ENCODE measurements around the gene ZYG11B.
"Not testable (repeated sequence)": the region's sequence is repeated elsewhere in the genome, so short reads cannot be mapped to it uniquely, and the experiment has no call there.

ZYG11B gene

GRCh38 chr1:52856026-52856425 lies 129.8 kb downstream of the ZYG11B start:
- DNase-seq, result no peak

GRCh38 chr1:52857443-52857842 lies 131.2 kb downstream of the ZYG11B start:
- DNase-seq, result no peak

- no peak for DNase-seq
Measured at GRCh38 chr1:52862666-52863458, 136.6 kb downstream of the ZYG11B start.

- no peak for DNase-seq
Measured at GRCh38 chr1:52867087-52867863, 141.0 kb downstream of the ZYG11B start.

- not testable (repeated sequence) for DNase-seq
Measured at GRCh38 chr1:52869727-52870126, 143.5 kb downstream of the ZYG11B start.

GRCh38 chr1:52876843-52877242 lies 150.6 kb downstream of the ZYG11B start:
- DNase-seq, result no peak

All from Kasumi-1 (cell line).